Stimulated activated CD4-positive, alpha-beta T cell treated with anti-CD3 and anti-CD28 coated beads, Interleukin-12 subunit alpha, Interleukin-12 subunit beta, amount 100 ng/mL, for 24 hours (primary cell): ENCODE results near the gene NKD1.
"Not testable (repeated sequence)": the region's sequence is repeated elsewhere in the genome, so short reads cannot be mapped to it uniquely, and the experiment has no call there.

Source experiments
- DNase-seq, 2 experiments: peaks; one replicate each; pipeline ENCODE4 v3.0.0-alpha.2; 2020; ENCODE audit warnings: low read depth in 2 of 2

The NKD1 gene

GRCh38 chr16:50548125-50548908 lies at the start of gene NKD1:
NKD1 (plus strand) TSS chr16:50548396; CDS start chr16:50548554, 158 bp downstream.
- DNase-seq, result peak; percentile 50 to 52

DNA sequence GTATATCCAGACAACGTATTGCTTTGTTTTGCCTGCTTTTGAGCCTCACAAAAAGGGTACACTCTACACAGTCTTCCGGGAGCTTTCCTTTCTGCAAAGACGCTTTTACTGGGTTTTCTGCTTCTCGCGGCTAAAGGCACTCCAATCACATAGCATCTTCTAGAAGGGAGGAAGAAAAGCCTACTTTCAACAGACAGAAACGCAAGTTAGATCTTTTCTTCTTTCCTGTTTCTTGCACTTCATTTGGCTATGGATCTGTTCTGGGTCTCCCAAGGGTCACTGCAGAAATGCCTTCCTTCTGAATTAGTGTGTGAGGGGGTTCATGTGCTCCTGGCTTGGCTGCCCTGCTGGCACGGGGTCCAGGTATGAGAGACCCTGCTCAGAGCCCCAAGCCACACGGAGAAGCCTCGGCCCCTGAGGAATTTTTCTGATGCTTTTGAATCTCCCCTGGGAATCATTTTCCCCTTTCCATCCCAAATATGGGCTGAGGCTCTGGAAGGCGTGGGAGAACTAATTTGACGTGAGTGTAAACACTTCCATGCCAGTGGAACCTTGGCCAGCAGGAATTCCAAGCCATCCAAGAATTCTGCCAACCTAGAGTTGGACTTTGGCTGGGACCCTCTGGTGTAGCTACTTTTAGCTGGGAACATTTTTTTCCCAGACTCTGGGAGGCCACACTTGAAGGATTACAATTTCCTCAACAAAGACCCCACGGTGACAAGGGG lies 49.6 kb upstream of the NKD1 start:
- DNase-seq, result no peak

DNA sequence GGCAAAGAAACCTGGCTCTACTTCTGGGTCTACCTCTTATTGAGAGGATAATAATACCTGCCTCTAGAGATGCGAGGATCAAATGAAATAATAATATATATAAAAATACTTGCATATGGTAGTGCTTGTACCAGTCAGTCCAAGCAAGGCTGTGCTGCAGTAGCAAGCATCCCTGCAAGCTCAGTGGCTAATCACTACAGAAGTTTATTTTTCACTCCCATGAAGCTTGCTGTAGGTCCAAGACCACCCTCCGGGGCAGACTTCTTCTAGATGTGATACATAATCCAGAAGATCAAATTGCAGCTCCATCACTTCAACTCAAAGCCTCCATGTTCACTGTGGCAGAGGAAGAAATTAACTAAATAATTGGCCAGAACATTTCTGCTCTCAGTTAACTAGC lies 48.9 kb upstream of the NKD1 start:
- DNase-seq, result no peak

- no peak for DNase-seq
Observed at GRCh38 chr16:50500171-50500874, 47.9 kb upstream of the NKD1 start.

DNA sequence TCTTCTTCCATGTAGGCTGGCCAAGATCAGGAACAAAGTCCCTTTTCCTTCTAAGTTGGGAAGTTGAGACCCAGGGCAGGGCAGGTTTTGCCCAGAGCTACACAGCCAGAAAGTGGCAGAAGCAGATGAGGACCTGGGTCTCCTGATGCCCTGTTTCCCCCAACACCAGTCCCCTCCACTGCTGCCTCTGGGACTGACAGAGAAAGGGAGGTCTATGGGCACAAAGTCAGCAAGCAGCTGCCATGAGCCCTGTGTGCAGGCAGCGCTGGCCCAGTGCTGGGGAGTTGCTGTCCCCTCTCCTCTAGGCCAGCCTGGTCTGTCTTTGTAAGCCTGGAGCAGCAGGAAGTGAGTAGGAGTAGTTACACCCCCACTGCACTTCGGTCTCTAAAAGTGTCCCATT lies 46.9 kb upstream of the NKD1 start:
- no peak for DNase-seq

DNA sequence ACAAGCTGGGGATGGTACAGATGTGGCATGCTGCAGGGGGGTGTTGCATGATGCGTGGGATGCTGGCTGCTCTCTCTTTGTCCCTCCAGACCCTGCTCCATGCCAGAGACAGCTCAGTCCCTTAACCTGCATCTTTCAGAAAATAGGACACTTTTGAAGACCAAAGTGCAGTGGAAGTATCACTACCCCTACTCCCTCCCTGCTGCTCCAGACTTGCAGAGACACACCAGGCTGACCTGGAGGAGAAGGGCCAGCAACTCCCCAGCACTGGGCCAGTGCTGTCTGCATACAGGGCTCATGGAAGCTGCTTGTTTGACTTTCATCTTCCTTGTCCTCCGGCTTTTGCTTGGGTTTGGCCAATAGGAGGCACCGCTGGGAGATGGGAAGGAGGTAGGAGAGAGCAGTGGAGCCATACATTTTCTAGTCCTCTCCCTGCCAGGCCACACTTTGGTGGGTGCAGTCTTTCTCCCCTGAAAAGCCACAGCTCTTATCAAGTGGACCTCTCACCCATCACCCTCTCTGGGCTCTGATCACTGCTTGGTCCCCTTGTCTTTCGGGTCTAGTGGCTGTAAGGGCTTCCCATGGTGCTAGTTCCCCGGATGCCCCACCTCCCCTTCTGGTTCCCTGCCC lies 46.1 kb upstream of the NKD1 start:
- no peak for DNase-seq

- no peak for DNase-seq
Observed at GRCh38 chr16:50502616-50503011, 45.6 kb upstream of the NKD1 start.

- DNase-seq, result not testable (repeated sequence)
Observed at GRCh38 chr16:50503868-50504531, 44.2 kb upstream of the NKD1 start.

DNA sequence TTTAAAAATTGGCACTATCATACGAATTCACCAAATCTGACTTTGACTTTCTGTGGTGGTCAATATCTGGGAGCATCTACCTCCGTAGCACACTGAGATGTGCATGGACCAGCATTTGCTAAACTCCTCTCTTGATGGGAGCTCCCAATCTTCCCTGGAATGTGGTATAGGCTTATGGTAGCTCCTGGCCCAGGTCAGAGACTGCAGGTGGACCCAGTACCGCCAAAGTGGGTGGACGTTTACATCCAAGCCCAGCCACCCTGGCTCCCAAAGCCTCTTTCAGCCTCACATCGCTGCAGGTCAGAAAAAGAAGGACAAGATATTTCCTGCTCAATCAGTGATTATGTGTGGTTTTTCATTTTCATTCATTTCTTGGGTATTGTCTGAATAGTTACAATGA lies 43.1 kb upstream of the NKD1 start:
- no peak for DNase-seq

DNA sequence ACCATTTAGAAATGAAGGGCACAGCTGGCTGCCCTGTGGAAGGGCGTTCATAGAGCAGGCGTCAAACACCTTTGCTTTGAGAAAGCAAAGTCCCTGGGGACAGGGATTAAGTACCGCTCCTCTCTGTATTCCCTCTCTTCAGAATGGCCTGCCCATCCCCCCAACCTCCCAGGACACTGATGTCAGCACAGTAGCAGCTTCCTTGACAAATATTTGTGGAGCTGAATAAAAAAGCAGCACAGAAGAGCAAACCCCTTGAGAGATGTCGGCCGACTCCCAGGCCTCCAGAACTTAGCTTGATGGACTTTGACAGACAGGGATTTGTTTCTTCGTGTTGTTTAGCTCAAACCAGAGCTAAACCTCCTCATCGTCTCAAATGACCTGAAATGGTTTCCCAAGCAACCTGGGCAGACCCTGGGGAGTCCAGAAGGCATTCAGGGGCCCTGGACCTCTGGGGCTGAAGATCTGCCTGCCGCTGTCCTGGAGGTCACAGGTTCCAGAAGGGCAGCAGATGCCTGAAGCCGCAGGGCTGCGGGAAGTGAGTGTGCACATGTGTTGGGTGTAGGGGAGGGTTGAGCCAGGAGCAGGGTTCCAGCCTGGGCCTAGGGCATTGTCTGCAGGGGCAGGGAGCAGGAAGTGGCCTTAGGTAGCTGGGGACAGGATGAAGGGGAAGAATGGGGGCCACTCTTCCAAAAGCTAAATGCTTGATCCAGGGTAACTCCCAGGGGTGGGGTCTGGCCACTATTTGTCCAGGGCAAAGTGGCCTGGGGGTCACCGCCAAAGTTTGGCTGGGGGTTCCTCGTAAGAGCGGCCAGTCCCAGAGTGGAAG lies 42.3 kb upstream of the NKD1 start:
- no peak for DNase-seq

GRCh38 chr16:50506543-50506937 lies 41.7 kb upstream of the NKD1 start:
- DNase-seq, result no peak

- DNase-seq, result no peak
Observed at GRCh38 chr16:50507397-50507796, 40.8 kb upstream of the NKD1 start.

- peak in 1 of 2 experiments; percentile 26 for DNase-seq
Observed at GRCh38 chr16:50509521-50510341, 38.5 kb upstream of the NKD1 start.

- DNase-seq, result no peak
Observed at GRCh38 chr16:50515218-50515617, 33.0 kb upstream of the NKD1 start.

- no peak for DNase-seq
Observed at GRCh38 chr16:50516401-50516800, 31.8 kb upstream of the NKD1 start.

- DNase-seq, result no peak
Observed at GRCh38 chr16:50516890-50517289, 31.3 kb upstream of the NKD1 start.

- DNase-seq, result no peak
Observed at GRCh38 chr16:50517450-50518252, 30.5 kb upstream of the NKD1 start.

DNA sequence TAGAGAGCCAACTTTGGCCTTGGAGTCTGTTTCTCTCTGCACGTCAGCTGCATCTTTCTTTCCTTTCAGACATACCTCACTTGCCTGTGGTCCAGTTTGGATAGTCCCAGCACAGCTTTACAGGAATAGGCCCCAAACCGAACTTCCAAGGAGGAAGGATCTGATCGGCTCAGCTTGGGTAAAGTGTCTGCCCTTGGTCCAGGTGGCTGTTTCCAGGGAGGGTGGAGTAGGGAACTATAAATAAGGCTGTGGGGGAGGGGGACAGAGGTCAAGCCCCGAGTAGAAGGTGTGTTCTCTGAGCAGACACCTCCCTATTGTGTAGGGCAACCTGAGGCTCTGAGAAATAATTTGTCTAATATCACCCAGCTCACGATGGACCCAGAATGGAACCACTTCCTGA lies 29.2 kb upstream of the NKD1 start:
- DNase-seq, result no peak

GRCh38 chr16:50519602-50520001 lies 28.6 kb upstream of the NKD1 start:
- DNase-seq, result no peak
